HepG2 (cell line): ENCODE data around the gene SELENOH. TPM values are rescaled to one million over a fixed set of nuclear protein-coding genes. Genes with fewer than 3 reads are reported as not detected.
A peak's percentile ranks its signal among the peaks of the same experiment; 100 is the strongest.

Experiments used
- FLYWCH1 ChIP-seq: sonication (generic); formaldehyde crosslinking; IDR thresholded peaks from 2 replicates; pipeline ENCODE4 v1.8.1; 2023; ENCODE audit warnings: mild to moderate bottlenecking, missing genetic modification reagents
- FOXP4 ChIP-seq: sonication (generic); formaldehyde crosslinking; IDR thresholded peaks from 2 replicates; pipeline ENCODE4 v1.4.0; 2020; ENCODE audit warnings: missing genetic modification reagents
- HMGXB3 ChIP-seq: sonication (generic); formaldehyde crosslinking; IDR thresholded peaks from 2 replicates; pipeline ENCODE4 v1.4.0; 2020; ENCODE audit warnings: missing genetic modification reagents, borderline replicate concordance
- POLR2AphosphoS5 ChIP-seq: IDR thresholded peaks from 2 replicates; pipeline ENCODE4 v1.6.1; 2012; ENCODE audit warnings: low read depth, low read length
- RXRB ChIP-seq: IDR thresholded peaks from 2 replicates; pipeline ENCODE4 v1.6.1; 2016; ENCODE audit warnings: borderline replicate concordance, missing genetic modification reagents, missing compliant biosample characterization
- SIX4 ChIP-seq: sonication (generic); formaldehyde crosslinking; IDR thresholded peaks from 2 replicates; pipeline ENCODE4 v1.4.0; 2020; ENCODE audit warnings: missing genetic modification reagents
- SRF ChIP-seq: IDR thresholded peaks from 2 replicates; pipeline ENCODE4 v1.6.1; 2011; ENCODE audit warnings: mild to moderate bottlenecking, low read depth, low read length, moderate library complexity
- TFDP2 ChIP-seq: sonication (generic); formaldehyde crosslinking; IDR thresholded peaks from 2 replicates; pipeline ENCODE4 v1.4.0; 2020; ENCODE audit warnings: missing genetic modification reagents
- THAP9 ChIP-seq: sonication (generic); formaldehyde crosslinking; IDR thresholded peaks from 2 replicates; pipeline ENCODE4; 2020; ENCODE audit warnings: missing genetic modification reagents, mild to moderate bottlenecking, borderline replicate concordance
- ZHX1 ChIP-seq: sonication (generic); formaldehyde crosslinking; IDR thresholded peaks from 2 replicates; pipeline ENCODE4 v1.8.1; 2022; ENCODE audit warnings: low read depth, mild to moderate bottlenecking, missing genetic modification reagents
- ZMYM2 ChIP-seq: sonication (generic); formaldehyde crosslinking; IDR thresholded peaks from 2 replicates; pipeline ENCODE4 v1.8.0; 2022; ENCODE audit warnings: mild to moderate bottlenecking, missing genetic modification reagents
- ZNF160 ChIP-seq: sonication (generic); formaldehyde crosslinking; IDR thresholded peaks from 2 replicates; pipeline ENCODE4 v1.8.0; 2022; ENCODE audit warnings: mild to moderate bottlenecking, inconsistent platforms, missing genetic modification reagents
- polyA plus RNA-seq, 8 experiments: library from polyadenylated mRNA; depleted of rRNA in 3 of 8; stranded (reverse) in 7 of 8; unstranded in 1 of 8; fragments of >200 nt; fragmentation: Illumina TruSeq in 4 of 8; extraction: Trizol in 4 of 8; gene quantifications; 2 replicates each; pipeline versions ENCODE4 v1.2.1 to v1.2.3, GENCODE V29; 2011 to 2016; ENCODE audit warnings: low read depth in 4 of 8, missing spikeins in 1 of 8, mixed read lengths in 1 of 8; ENCODE audit not compliant: insufficient read depth in 1 of 8
- total RNA-seq, 5 experiments: library from RNA; depleted of rRNA; stranded (reverse); fragments of >200 nt; fragmentation: Illumina TruSeq; extraction: Trizol; gene quantifications; 2 replicates each; pipeline ENCODE4 v1.2.3, GENCODE V29; 2016; ENCODE audit warnings: low read depth in 1 of 5

SELENOH gene
- total and polyA plus RNA-seq, 2 of the 13 experiments (the other 11 are each of a cell fraction or from before 2014, with no cell fraction given): 27.2 to 77.4 TPM

- TF ChIP-seq SRF (no peak), FOXP4 (CRISPR knock-in tag) (peak; percentile 95), SIX4 (CRISPR knock-in tag) (peak; percentile 75; the same call in 1 of the 2 replicates), THAP9 (CRISPR knock-in tag) (no peak), ZHX1 (CRISPR knock-in tag) (no peak), FLYWCH1 (CRISPR knock-in tag) (no peak), ZNF160 (CRISPR knock-in tag) (no peak), POLR2AphosphoS5 (peak; percentile 68), HMGXB3 (CRISPR knock-in tag) (peak; percentile 90; the same call in 1 of the 2 replicates), TFDP2 (CRISPR knock-in tag) (peak; percentile 35; the same call in 1 of the 2 replicates), RXRB (CRISPR knock-in tag) (peak; percentile 85; the same call in 1 of the 2 replicates), ZMYM2 (CRISPR knock-in tag) (peak; percentile 33; the same call in 1 of the 2 replicates)
Observed at GRCh38 chr11:57778318-57779037, 37.2 kb downstream of the SELENOH start (continued).
